Measurements from ENCODE around the gene BCL11A. TPM values are rescaled to one million over a fixed set of nuclear protein-coding genes. Genes with fewer than 3 reads are reported as not detected.

Gene BCL11A
- total RNA-seq, 3 donors from 2014 or later: 0.64 to 13.5 (median 6.2) TPM

- Histone ChIP-seq H3K9me3 (no peaks in the 10 kb centered on the region), H3K4me3 (no peak overlapping the region), H3K27ac (no peak overlapping the region), H3K27me3 (no peaks in the 10 kb centered on the region), H3K36me3 (no peaks in the 10 kb centered on the region), H3K4me1 (no peaks in the 10 kb centered on the region)
- TF ChIP-seq CTCF (IDR thresholded peaks at IDR 0.05) (no peak), POLR2AphosphoS5 (IDR thresholded peaks at IDR 0.05) (no peak), POLR2A (IDR thresholded peaks at IDR 0.05) (no peak)
- intact Hi-C loops (cut with DNase I; ENCODE audit: low total_unique reads): no loop called here
- no peak for DNase-seq (ENCODE audit: low spot score in 2 of 2)
Observed at GRCh38 chr2:60408207-60408606, 145.2 kb downstream of the BCL11A start.

DNA sequence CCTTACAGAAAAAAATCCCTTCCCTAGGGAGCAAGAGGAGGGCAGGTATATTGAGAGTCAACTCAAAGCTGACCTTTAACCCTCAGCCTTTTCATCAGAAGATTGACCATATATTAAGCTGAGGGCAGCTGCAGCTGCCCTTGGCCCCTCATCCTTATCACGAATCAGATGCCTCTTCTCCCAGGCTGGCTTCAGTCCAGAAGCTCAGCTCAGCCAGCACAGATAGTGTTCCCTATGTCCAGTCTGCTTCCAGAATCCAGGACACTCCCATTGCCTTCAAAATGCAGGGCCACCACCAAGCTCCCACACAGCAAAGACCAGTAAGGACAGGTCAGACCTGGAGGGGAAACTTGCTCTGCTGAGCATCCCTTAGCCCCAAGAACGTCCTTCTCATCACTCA, 146.1 kb downstream of the BCL11A start:
- H3K9me3 ChIP-seq: no peaks in the 10 kb centered on the region
- no peak for DNase-seq (ENCODE audit: low spot score in 2 of 2)
- H3K4me1 ChIP-seq: no peaks in the 10 kb centered on the region
- H3K4me3 ChIP-seq: no peak overlapping the region
- H3K27ac ChIP-seq: no peak overlapping the region
- H3K36me3 ChIP-seq: no peaks in the 10 kb centered on the region
- no peak for TF ChIP-seq CTCF (IDR thresholded peaks at IDR 0.05)
- TF ChIP-seq POLR2AphosphoS5 (IDR thresholded peaks at IDR 0.05): no peak
- TF ChIP-seq POLR2A (IDR thresholded peaks at IDR 0.05): no peak
- H3K27me3 ChIP-seq: no peaks in the 10 kb centered on the region
- intact Hi-C loops (cut with DNase I; ENCODE audit: low total_unique reads): no loop called here

DNA sequence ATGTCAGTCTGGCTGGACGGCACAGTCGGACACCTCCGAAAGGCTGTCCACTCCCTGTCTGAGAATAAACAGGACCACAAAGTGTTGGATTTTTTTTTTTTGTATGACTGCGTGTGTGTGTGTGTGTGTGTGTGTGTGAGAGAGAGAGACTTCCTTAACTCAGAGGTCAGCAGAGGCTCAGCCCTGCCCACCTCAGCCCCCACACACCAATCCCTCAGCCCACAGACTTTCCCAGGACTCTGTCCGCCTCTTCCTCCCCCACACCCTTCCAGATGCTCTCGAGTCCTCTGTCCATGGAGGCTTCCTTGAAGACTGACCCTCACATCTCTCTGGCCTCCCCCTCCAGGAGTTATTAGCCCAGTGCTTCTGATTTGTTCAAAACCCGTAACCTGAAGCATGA, 147.3 kb downstream of the BCL11A start:
- Histone ChIP-seq H3K27me3 (no peaks in the 10 kb centered on the region), H3K4me1 (no peaks in the 10 kb centered on the region), H3K4me3 (no peak overlapping the region), H3K27ac (no peak overlapping the region), H3K36me3 (no peaks in the 10 kb centered on the region), H3K9me3 (no peaks in the 10 kb centered on the region)
- no peak for DNase-seq (ENCODE audit: low spot score in 2 of 2)
- intact Hi-C loops (cut with DNase I; ENCODE audit: low total_unique reads): no loop called here
- no peak for TF ChIP-seq CTCF (IDR thresholded peaks at IDR 0.05)

- no peaks in the 10 kb centered on the region for H3K36me3 ChIP-seq
- H3K4me1 ChIP-seq: no peaks in the 10 kb centered on the region
- no peak for TF ChIP-seq POLR2AphosphoS5 (IDR thresholded peaks at IDR 0.05)
- no peak for TF ChIP-seq POLR2A (IDR thresholded peaks at IDR 0.05)
- TF ChIP-seq CTCF (IDR thresholded peaks at IDR 0.05): no peak
- H3K27me3 ChIP-seq: no peaks in the 10 kb centered on the region
- H3K9me3 ChIP-seq: no peaks in the 10 kb centered on the region
- DNase-seq (ENCODE audit: low spot score in 2 of 2): no peak
- H3K27ac ChIP-seq: no peak overlapping the region
- H3K4me3 ChIP-seq: no peak overlapping the region
- intact Hi-C loops (cut with DNase I; ENCODE audit: low total_unique reads): no loop called here
Observed at GRCh38 chr2:60405271-60405919, 148.1 kb downstream of the BCL11A start.

Other genes with a start within 250 kb of the BCL11A start
- 10 to 100 TPM; 14.9 to 26.6 (median 17.0) TPM for gene PAPOLG, start 202.6 kb upstream of the BCL11A start, total RNA-seq